Subcutaneous abdominal adipose tissue (tissue), 5 donors: ENCODE data around the gene FOXRED1.
"Not testable (repeated sequence)": the region's sequence is repeated elsewhere in the genome, so short reads cannot be mapped to it uniquely, and the experiment has no call there.

ENCODE experiments used
- H3K27ac ChIP-seq: one replicate; pipeline ENCODE4 v1.7.0; 2013; ENCODE audit warnings: low read depth, mild to moderate bottlenecking, inconsistent platforms, low read length, moderate library complexity
- H3K27me3 ChIP-seq, 5 donors: one replicate each; pipeline ENCODE4 v1.7.0; 2013; ENCODE audit warnings: low read length in 5 of 5, inconsistent platforms in 1 of 5; ENCODE audit not compliant: control insufficient read depth in 5 of 5, insufficient read depth in 4 of 5
- H3K36me3 ChIP-seq, 5 donors: one replicate each; pipeline ENCODE4 v1.7.0; 2013; ENCODE audit warnings: low read length in 5 of 5; ENCODE audit not compliant: control insufficient read depth in 5 of 5, insufficient read depth in 5 of 5
- H3K4me1 ChIP-seq, 5 donors: one replicate each; pipeline ENCODE4 v1.7.0; 2013; ENCODE audit warnings: low read length in 5 of 5, mild to moderate bottlenecking in 3 of 5, moderate library complexity in 1 of 5; ENCODE audit not compliant: control insufficient read depth in 5 of 5, insufficient read depth in 5 of 5
- H3K4me3 ChIP-seq, 5 donors: one replicate each; pipeline ENCODE4 v1.7.0; 2013; ENCODE audit warnings: low read length in 5 of 5, low read depth in 1 of 5
- H3K9ac ChIP-seq, 5 donors: one replicate each; pipeline ENCODE4 v1.7.0; 2013; ENCODE audit warnings: low read length in 5 of 5, mild to moderate bottlenecking in 4 of 5, moderate library complexity in 3 of 5
- H3K9me3 ChIP-seq, 5 donors: one replicate each; pipeline ENCODE4 v1.7.0; 2013; ENCODE audit warnings: low read length in 5 of 5; ENCODE audit not compliant: control insufficient read depth in 5 of 5
- donor health status: healthy.
- donor health status: healthy.
- donor health status: healthy.
- donor health status: healthy.
- donor health status: healthy.

The FOXRED1 gene

GRCh38 chr11:126308771-126309170 lies 39.8 kb downstream of the FOXRED1 start:
- H3K4me3 ChIP-seq, H3K9me3 ChIP-seq, H3K27me3 ChIP-seq, H3K9ac ChIP-seq, H3K27ac ChIP-seq: not testable (repeated sequence)
- Histone ChIP-seq H3K36me3 (peaks cover 0 to 17% (median 8%) of the 10 kb centered on the region in 5 donors), H3K4me1 (peaks cover 6 to 31% (median 18%) of the 10 kb centered on the region in 5 donors)

GRCh38 chr11:126310200-126310991 lies 41.4 kb downstream of the FOXRED1 start:
- Histone ChIP-seq H3K4me1 (peaks cover 0 to 20% (median 10%) of the 10 kb centered on the region in 5 donors), H3K36me3 (peaks cover 0 to 17% (median 8%) of the 10 kb centered on the region in 5 donors), H3K27me3 (no peaks in the 10 kb centered on the region), H3K9me3 (no peaks in the 10 kb centered on the region), H3K4me3 (no peak overlapping the region), H3K27ac (no peak overlapping the region), H3K9ac (no peak overlapping the region)

GRCh38 chr11:126310992-126311310 lies 42.0 kb downstream of the FOXRED1 start:
- Histone ChIP-seq H3K4me1 (peaks cover 0 to 20% (median 10%) of the 10 kb centered on the region in 5 donors), H3K27me3 (no peaks in the 10 kb centered on the region), H3K9me3 (no peaks in the 10 kb centered on the region), H3K36me3 (peaks cover 0 to 17% (median 8%) of the 10 kb centered on the region in 5 donors), H3K4me3 (no peak overlapping the region), H3K9ac (no peak overlapping the region), H3K27ac (peak overlapping the region; percentile 6)

GRCh38 chr11:126311401-126312291 lies 42.7 kb downstream of the FOXRED1 start:
- Histone ChIP-seq H3K27me3 (no peaks in the 10 kb centered on the region), H3K36me3 (peaks cover 0 to 17% (median 6%) of the 10 kb centered on the region in 5 donors), H3K27ac (peak overlapping the region; percentile 6), H3K9ac (no peak overlapping the region), H3K9me3 (no peaks in the 10 kb centered on the region), H3K4me3 (no peak overlapping the region), H3K4me1 (peaks cover 0 to 20% (median 10%) of the 10 kb centered on the region in 5 donors)

GRCh38 chr11:126312961-126313360 lies 44.0 kb downstream of the FOXRED1 start:
- no peak overlapping the region for H3K27ac ChIP-seq
- H3K27me3 ChIP-seq: no peaks in the 10 kb centered on the region
- H3K36me3 ChIP-seq: peaks cover 0 to 17% (median 5%) of the 10 kb centered on the region in 5 donors
- H3K4me1 ChIP-seq: peaks cover 4 to 30% (median 17%) of the 10 kb centered on the region in 5 donors
- no peaks in the 10 kb centered on the region for H3K9me3 ChIP-seq
- peak overlapping the region in 1 of 5 donors; percentile 3 for H3K9ac ChIP-seq
- H3K4me3 ChIP-seq: no peak overlapping the region

GRCh38 chr11:126313826-126314225 lies 44.9 kb downstream of the FOXRED1 start:
- Histone ChIP-seq H3K27me3 (no peaks in the 10 kb centered on the region), H3K27ac (no peak overlapping the region), H3K9me3 (no peaks in the 10 kb centered on the region), H3K4me1 (peaks cover 8 to 38% (median 26%) of the 10 kb centered on the region in 5 donors), H3K9ac (no peak overlapping the region), H3K4me3 (no peak overlapping the region), H3K36me3 (peaks cover 0 to 9% (median 2%) of the 10 kb centered on the region in 5 donors)

GRCh38 chr11:126317432-126317755 lies 48.4 kb downstream of the FOXRED1 start:
- Histone ChIP-seq H3K9ac (peak overlapping the region in 2 of 5 donors; percentile 74 to 83), H3K36me3 (peaks cover 0 to 3% (median 0%) of the 10 kb centered on the region in 5 donors), H3K4me1 (peaks cover 12 to 30% (median 25%) of the 10 kb centered on the region in 5 donors), H3K9me3 (no peaks in the 10 kb centered on the region), H3K27me3 (no peaks in the 10 kb centered on the region), H3K27ac (peak overlapping the region; percentile 82), H3K4me3 (peak overlapping the region in 3 of 5 donors; percentile 51 to 72 (median 53))

- peaks cover 12 to 27% (median 25%) of the 10 kb centered on the region in 5 donors for H3K4me1 ChIP-seq
- peak overlapping the region; percentile 23 to 72 (median 51) for H3K4me3 ChIP-seq
- peak overlapping the region in 4 of 5 donors; percentile 53 to 83 (median 65) for H3K9ac ChIP-seq
- peaks cover 0 to 2% (median 0%) of the 10 kb centered on the region in 5 donors for H3K36me3 ChIP-seq
- H3K27me3 ChIP-seq: no peaks in the 10 kb centered on the region
- H3K27ac ChIP-seq: peak overlapping the region; percentile 82
- H3K9me3 ChIP-seq: no peaks in the 10 kb centered on the region
Measured at GRCh38 chr11:126317756-126318573, 49.0 kb downstream of the FOXRED1 start.

- H3K9me3 ChIP-seq: no peaks in the 10 kb centered on the region
- peaks cover 12 to 27% (median 25%) of the 10 kb centered on the region in 5 donors for H3K4me1 ChIP-seq
- H3K36me3 ChIP-seq: peaks cover 0 to 2% (median 0%) of the 10 kb centered on the region in 5 donors
- H3K9ac ChIP-seq: peak overlapping the region in 3 of 5 donors; percentile 40 to 83 (median 56)
- H3K27ac ChIP-seq: peak overlapping the region; percentile 82
- peak overlapping the region; percentile 23 to 72 (median 51) for H3K4me3 ChIP-seq
- no peaks in the 10 kb centered on the region for H3K27me3 ChIP-seq
Measured at GRCh38 chr11:126318574-126319373, 49.8 kb downstream of the FOXRED1 start.
